Sigmoid colon (tissue), 7 donors: ENCODE results near the gene NEB. TPM values are rescaled to one million over a fixed set of nuclear protein-coding genes. Genes with fewer than 3 reads are reported as not detected.

Source experiments
- DNase-seq: peaks from one replicate; pipeline ENCODE4 v3.0.0-alpha.2; 2019
- H3K27ac ChIP-seq, 4 donors: fragments of 200-600 bp; sonication (generic); one replicate each; pipeline ENCODE4 v1.5.1; 2016 to 2019; ENCODE audit warnings: mild to moderate bottlenecking in 1 of 4
- H3K27me3 ChIP-seq, 3 donors: fragments of 200-600 bp; sonication (generic); one replicate each; pipeline ENCODE4 v1.5.1; 2019; ENCODE audit warnings: mild to moderate bottlenecking in 1 of 3
- H3K36me3 ChIP-seq, 4 donors: fragments of 200-600 bp; sonication (generic); one replicate each; pipeline ENCODE4 v1.5.1; 2016 to 2019
- H3K4me1 ChIP-seq, 4 donors: fragments of 200-600 bp; sonication (generic); one replicate each; pipeline ENCODE4 v1.5.1; 2017 to 2019
- H3K4me3 ChIP-seq, 4 donors: fragments of 200-600 bp; sonication (generic); one replicate each; pipeline ENCODE4 v1.5.1; 2017 to 2019; ENCODE audit warnings: mild to moderate bottlenecking in 2 of 4, moderate library complexity in 1 of 4
- H3K9me3 ChIP-seq, 4 donors: fragments of 200-600 bp in 3 of 4; sonication (generic) in 3 of 4; one replicate each; pipeline versions ENCODE4 v1.5.1 to v1.6.1; 2013 to 2019
- EP300 ChIP-seq, 4 donors: sonication (generic); formaldehyde crosslinking; IDR thresholded peaks; one replicate each; pipeline ENCODE4 v1.6.1; 2017; ENCODE audit warnings: antibody characterized with exemption in 4 of 4
- POLR2A ChIP-seq, 2 donors: fragments of 450-650 bp; IDR thresholded peaks; one replicate each; pipeline ENCODE4 v1.6.1; 2016; ENCODE audit warnings: antibody characterized with exemption in 2 of 2, mild to moderate bottlenecking in 2 of 2, moderate library complexity in 2 of 2
- POLR2AphosphoS5 ChIP-seq, 4 donors: sonication (generic); formaldehyde crosslinking; IDR thresholded peaks; one replicate each; pipeline ENCODE4 v1.6.1; 2017; ENCODE audit warnings: antibody characterized with exemption in 4 of 4
- WGBS, 2 donors: extraction: QIAGEN DNeasy Blood & Tissue Kit; methylation state at CpG; one replicate each; pipeline ENCODE4 v1.1.7; 2013; 5-methylcytosine and 5-hydroxymethylcytosine counted together
- intact Hi-C: fragments of 100-400 bp; cut with DNase I; formaldehyde crosslinking; loops from one replicate; pipeline ENCODE4 v1.15.1; 2023
- polyA plus RNA-seq, 3 donors: library from polyadenylated mRNA; stranded (reverse); fragments of 200-250 nt; gene quantifications; one replicate each; pipeline ENCODE4 v1.2.3, GENCODE V29; 2013
- total RNA-seq, 4 donors: library from RNA; depleted of rRNA; stranded (reverse); fragments of >200 nt; gene quantifications; one replicate each; pipeline ENCODE4 v1.1.0, GENCODE V29; 2016
- TF ChIP-seq, protein P1 (sequence below), 4 experiments: fragments of 450-650 bp in 3 of 4; fragments of 200-600 bp in 1 of 4; IDR thresholded peaks; one replicate each; pipeline ENCODE4 v1.5.1; 2016 to 2019; ENCODE audit warnings: antibody characterized with exemption in 4 of 4, mild to moderate bottlenecking in 3 of 4, moderate library complexity in 2 of 4
- donor health status: healthy with polysubstance abuse.
- donor health status: Bipolar disorder and iron deficiency.
- donor health status: healthy.

Gene NEB
- total and polyA plus RNA-seq, 7 donors = under 0.01 to 1.4 (median 0.60) TPM; not detected in 1

DNA sequence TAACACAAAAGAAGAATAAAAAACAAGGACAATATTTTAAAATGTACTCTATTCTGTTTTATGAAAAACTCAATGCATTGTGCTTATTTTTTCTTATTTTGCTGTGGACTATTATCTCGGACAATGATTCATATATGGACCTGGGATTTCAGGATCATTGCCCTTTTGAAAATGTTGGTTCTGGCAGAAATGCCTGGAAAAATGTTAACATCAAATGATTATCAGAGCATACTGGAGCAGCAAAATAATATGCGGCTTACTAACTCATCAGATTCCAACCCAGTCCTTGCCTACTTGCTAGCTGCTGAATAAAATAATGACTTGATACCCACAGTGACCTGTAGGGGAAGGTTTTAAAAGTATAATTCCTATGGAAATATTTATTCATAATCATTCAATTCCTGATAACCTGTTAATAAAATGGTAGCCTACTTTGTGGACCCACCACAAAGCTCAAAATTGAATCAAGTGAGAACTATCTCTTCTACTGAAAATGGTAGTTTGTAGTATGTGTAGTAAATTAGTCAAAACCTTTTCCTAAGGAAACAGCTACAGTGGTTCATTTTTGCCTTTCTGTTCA is 117.4 kb downstream of the NEB start:
- no peak overlapping the region for H3K27ac ChIP-seq
- no peaks in the 10 kb centered on the region for H3K36me3 ChIP-seq
- TF ChIP-seq POLR2A (IDR thresholded peaks at IDR 0.05) = no peak
- TF ChIP-seq EP300 (IDR thresholded peaks at IDR 0.05) = no peak
- TF ChIP-seq POLR2AphosphoS5 (IDR thresholded peaks at IDR 0.05) = no peak
- TF ChIP-seq, protein P1, sequence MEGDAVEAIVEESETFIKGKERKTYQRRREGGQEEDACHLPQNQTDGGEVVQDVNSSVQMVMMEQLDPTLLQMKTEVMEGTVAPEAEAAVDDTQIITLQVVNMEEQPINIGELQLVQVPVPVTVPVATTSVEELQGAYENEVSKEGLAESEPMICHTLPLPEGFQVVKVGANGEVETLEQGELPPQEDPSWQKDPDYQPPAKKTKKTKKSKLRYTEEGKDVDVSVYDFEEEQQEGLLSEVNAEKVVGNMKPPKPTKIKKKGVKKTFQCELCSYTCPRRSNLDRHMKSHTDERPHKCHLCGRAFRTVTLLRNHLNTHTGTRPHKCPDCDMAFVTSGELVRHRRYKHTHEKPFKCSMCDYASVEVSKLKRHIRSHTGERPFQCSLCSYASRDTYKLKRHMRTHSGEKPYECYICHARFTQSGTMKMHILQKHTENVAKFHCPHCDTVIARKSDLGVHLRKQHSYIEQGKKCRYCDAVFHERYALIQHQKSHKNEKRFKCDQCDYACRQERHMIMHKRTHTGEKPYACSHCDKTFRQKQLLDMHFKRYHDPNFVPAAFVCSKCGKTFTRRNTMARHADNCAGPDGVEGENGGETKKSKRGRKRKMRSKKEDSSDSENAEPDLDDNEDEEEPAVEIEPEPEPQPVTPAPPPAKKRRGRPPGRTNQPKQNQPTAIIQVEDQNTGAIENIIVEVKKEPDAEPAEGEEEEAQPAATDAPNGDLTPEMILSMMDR (IDR thresholded peaks at IDR 0.05) = no peak
- no peak for DNase-seq
- 94 to 96% methylated on average over 2 of the region's 2 CpGs for WGBS, 2 donors
- no peaks in the 10 kb centered on the region for H3K4me1 ChIP-seq
- intact Hi-C loops = no loop called here
- no peaks in the 10 kb centered on the region for H3K9me3 ChIP-seq
- H3K4me3 ChIP-seq = no peak overlapping the region
- no peaks in the 10 kb centered on the region for H3K27me3 ChIP-seq

DNA sequence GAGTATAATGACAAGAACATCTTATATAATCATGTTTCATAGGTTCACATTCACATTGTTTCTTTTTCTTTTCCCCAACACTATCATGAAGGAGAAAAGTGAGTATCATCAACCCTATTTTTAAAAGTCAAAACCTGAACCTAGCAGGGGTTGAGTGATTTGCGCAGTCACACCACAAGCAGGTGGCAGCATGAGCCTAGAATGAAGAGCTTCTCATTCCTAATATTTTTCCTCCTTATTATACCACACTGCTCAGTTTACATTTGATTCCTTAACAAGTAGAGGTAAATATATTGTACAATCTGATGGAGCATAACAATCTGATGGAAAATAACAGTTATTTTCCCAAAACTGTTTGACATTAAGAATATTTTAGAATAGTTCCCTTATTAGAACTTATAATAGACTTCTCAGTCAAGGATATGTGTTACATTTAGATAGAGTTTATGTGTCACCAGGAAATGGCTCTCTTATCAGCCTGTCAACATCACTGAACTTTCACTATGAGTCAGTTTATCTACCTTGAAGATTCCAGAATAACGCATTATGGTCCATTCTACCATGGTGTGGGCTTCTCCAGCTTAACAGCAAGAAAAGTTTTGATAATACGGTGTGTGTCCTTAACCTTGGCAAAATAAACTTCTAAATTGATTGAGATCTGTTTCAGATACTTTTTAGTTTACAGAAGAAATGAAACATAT is 119.5 kb downstream of the NEB start:
- H3K4me3 ChIP-seq = no peak overlapping the region
- DNase-seq = no peak
- H3K27ac ChIP-seq = no peak overlapping the region
- WGBS, 2 donors = 89 to 90% methylated on average over 3 of the region's 3 CpGs
- H3K36me3 ChIP-seq = no peaks in the 10 kb centered on the region
- H3K9me3 ChIP-seq = no peaks in the 10 kb centered on the region
- intact Hi-C loops = no loop called here
- no peaks in the 10 kb centered on the region for H3K4me1 ChIP-seq
- no peaks in the 10 kb centered on the region for H3K27me3 ChIP-seq
- TF ChIP-seq EP300 (IDR thresholded peaks at IDR 0.05) = no peak
- TF ChIP-seq POLR2A (IDR thresholded peaks at IDR 0.05) = no peak
- no peak for TF ChIP-seq POLR2AphosphoS5 (IDR thresholded peaks at IDR 0.05)
- TF ChIP-seq, protein P1 (IDR thresholded peaks at IDR 0.05) = no peak

DNA sequence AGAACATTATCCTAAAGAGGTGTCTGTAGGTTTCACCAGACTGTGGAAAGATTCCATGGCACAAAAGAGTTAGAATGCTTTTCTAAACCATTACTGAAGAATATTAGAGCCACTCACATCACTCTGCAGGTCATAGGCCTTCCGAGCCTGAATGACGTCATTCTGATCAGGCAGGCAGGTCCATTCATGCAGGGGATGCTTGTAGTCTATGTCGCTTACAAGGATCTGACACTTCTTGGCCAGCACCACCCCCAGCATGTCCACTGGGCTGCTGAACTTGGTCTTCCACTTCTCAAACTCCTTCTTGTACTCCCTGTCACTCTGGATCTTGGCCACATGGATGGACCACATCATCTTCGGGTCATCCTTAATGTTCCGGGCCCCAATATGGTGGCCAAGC is 120.1 kb downstream of the NEB start:
- Histone ChIP-seq H3K4me3 (no peak overlapping the region), H3K27me3 (no peaks in the 10 kb centered on the region), H3K27ac (no peak overlapping the region), H3K4me1 (no peaks in the 10 kb centered on the region), H3K36me3 (no peaks in the 10 kb centered on the region), H3K9me3 (no peaks in the 10 kb centered on the region)
- DNase-seq = no peak
- intact Hi-C loops = no loop called here
- TF ChIP-seq, protein P1 (IDR thresholded peaks at IDR 0.05) = no peak
- TF ChIP-seq POLR2A (IDR thresholded peaks at IDR 0.05) (no peak), EP300 (IDR thresholded peaks at IDR 0.05) (no peak), POLR2AphosphoS5 (IDR thresholded peaks at IDR 0.05) (no peak)
- WGBS, 2 donors = 94 to 95% methylated on average over 5 of the region's 5 CpGs

DNA sequence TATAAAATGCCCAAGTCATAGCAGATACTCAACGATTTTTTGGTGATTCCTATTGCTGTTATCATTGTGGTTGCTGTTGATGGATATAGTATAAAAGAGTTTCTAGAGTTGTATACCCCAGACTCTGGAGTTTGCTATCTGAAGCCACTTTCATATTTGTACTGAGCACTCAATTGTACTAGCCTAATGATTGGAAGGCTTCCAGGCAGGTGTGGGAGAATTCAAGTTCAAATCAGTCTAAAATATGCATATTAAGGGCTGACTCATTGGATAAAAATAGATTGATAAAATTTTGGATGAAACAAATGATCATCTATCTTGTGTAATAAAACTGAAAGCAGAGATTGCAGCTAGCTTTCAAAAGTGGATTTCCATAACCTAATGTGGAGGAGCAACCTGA is 122.9 kb downstream of the NEB start:
- no peak for DNase-seq

More for the DNA sequence above, 122.9 kb downstream of the NEB start:
- no peak overlapping the region for H3K4me3 ChIP-seq
- 33 to 73% methylated on average over 1 of the region's 1 CpG for WGBS, 2 donors
- intact Hi-C loops = no loop called here
- no peaks in the 10 kb centered on the region for H3K9me3 ChIP-seq
- H3K27ac ChIP-seq = no peak overlapping the region
- no peaks in the 10 kb centered on the region for H3K36me3 ChIP-seq
- TF ChIP-seq POLR2A (IDR thresholded peaks at IDR 0.05) (no peak), EP300 (IDR thresholded peaks at IDR 0.05) (no peak), POLR2AphosphoS5 (IDR thresholded peaks at IDR 0.05) (no peak)
- TF ChIP-seq, protein P1 (IDR thresholded peaks at IDR 0.05) = no peak
- H3K27me3 ChIP-seq = no peaks in the 10 kb centered on the region
- H3K4me1 ChIP-seq = no peaks in the 10 kb centered on the region
